SK-N-SH treated with all-trans-retinoic acid at 6 μM for 48 hours (cell line): Measurements from ENCODE around the gene ZNF764.
A peak's percentile ranks its signal among the peaks of the same experiment; 100 is the strongest.

Experiments
- ATAC-seq: fragments of 200-7000 bp; cut with Tn5 transposase; 3 replicates; pipeline ENCODE4 v1.9.1; 2020; ENCODE audit warnings: mild to moderate bottlenecking, moderate library complexity
- ARNTL ChIP-seq: fragments of 450-650 bp; formaldehyde crosslinking; IDR thresholded peaks from 2 replicates; pipeline ENCODE4 v1.5.0; 2020; ENCODE audit warnings: low read depth, mild to moderate bottlenecking, moderate library complexity, borderline replicate concordance
- BACH2 ChIP-seq: fragments of 250-450 bp; sonication (Bioruptor Pico); IDR thresholded peaks from 2 replicates; pipeline ENCODE4 v1.9.0; 2021; ENCODE audit warnings: mild to moderate bottlenecking, borderline replicate concordance
- CSDC2 ChIP-seq: fragments of 250-450 bp; sonication (Bioruptor Pico); IDR thresholded peaks from 2 replicates; pipeline ENCODE4 v1.5.0; 2020; ENCODE audit warnings: mild to moderate bottlenecking, moderate library complexity
- ESRRG ChIP-seq: fragments of 250-450 bp; sonication (Bioruptor Pico); IDR thresholded peaks from 2 replicates; pipeline ENCODE4 v1.6.1; 2021; ENCODE audit warnings: mild to moderate bottlenecking
- GLIS3 ChIP-seq: fragments of 250-450 bp; sonication (Bioruptor Pico); IDR thresholded peaks from 2 replicates; pipeline ENCODE4 v1.5.0; 2020; ENCODE audit warnings: mild to moderate bottlenecking, moderate library complexity
- ISL1 ChIP-seq: fragments of 250-450 bp; sonication (Bioruptor Pico); IDR thresholded peaks from 2 replicates; pipeline ENCODE4 v2.1.2; 2022; ENCODE audit warnings: mild to moderate bottlenecking, moderate library complexity
- OSR1 ChIP-seq: fragments of 250-450 bp; sonication (Bioruptor Pico); IDR thresholded peaks from 2 replicates; pipeline ENCODE4 v1.8.0; 2022; ENCODE audit warnings: moderate library complexity, mild to moderate bottlenecking, inconsistent platforms
- PPARA ChIP-seq: fragments of 250-450 bp; sonication (Bioruptor Pico); IDR thresholded peaks from 2 replicates; pipeline ENCODE4 v1.5.0; 2020; ENCODE audit warnings: mild to moderate bottlenecking, borderline replicate concordance
- RARB ChIP-seq: fragments of 250-450 bp; sonication (Bioruptor Pico); IDR thresholded peaks from 2 replicates; pipeline ENCODE4 v1.8.0; 2021; ENCODE audit warnings: mild to moderate bottlenecking, moderate library complexity
- SNAI2 ChIP-seq: fragments of 250-450 bp; sonication (Bioruptor Pico); IDR thresholded peaks from 2 replicates; pipeline ENCODE4 v1.5.0; 2020; ENCODE audit warnings: mild to moderate bottlenecking, moderate library complexity
- TCF4 ChIP-seq: fragments of 250-450 bp; sonication (Bioruptor Pico); IDR thresholded peaks from 2 replicates; pipeline ENCODE4 v1.8.0; 2021; ENCODE audit warnings: mild to moderate bottlenecking, moderate library complexity, borderline replicate concordance
- TOX ChIP-seq: fragments of 250-450 bp; sonication (Bioruptor Pico); IDR thresholded peaks from 2 replicates; pipeline ENCODE4 v1.8.0; 2021; ENCODE audit warnings: mild to moderate bottlenecking, moderate library complexity, borderline replicate concordance
- ZC3H10 ChIP-seq: fragments of 250-450 bp; sonication (Bioruptor Pico); IDR thresholded peaks from 2 replicates; pipeline ENCODE4 v1.5.1; 2021; ENCODE audit warnings: mild to moderate bottlenecking, moderate library complexity
- ZFP3 ChIP-seq: fragments of 250-450 bp; sonication (Bioruptor Pico); IDR thresholded peaks from 2 replicates; pipeline ENCODE4 v1.5.0; 2020; ENCODE audit warnings: mild to moderate bottlenecking, moderate library complexity
- ZFP30 ChIP-seq: fragments of 450-650 bp; formaldehyde crosslinking; IDR thresholded peaks from 2 replicates; pipeline ENCODE4 v1.5.0; 2022; ENCODE audit warnings: mild to moderate bottlenecking, moderate library complexity
- ZNF70 ChIP-seq: fragments of 450-650 bp; formaldehyde crosslinking; IDR thresholded peaks from 2 replicates; pipeline ENCODE4 v1.5.0; 2020; ENCODE audit warnings: mild to moderate bottlenecking, moderate library complexity
- ZNF8 ChIP-seq: fragments of 450-650 bp; formaldehyde crosslinking; IDR thresholded peaks from 2 replicates; pipeline ENCODE4 v1.5.0; 2020; ENCODE audit warnings: mild to moderate bottlenecking, moderate library complexity
- TF ChIP-seq, protein P1 (sequence below): fragments of 250-450 bp; sonication (Bioruptor Pico); IDR thresholded peaks from 2 replicates; pipeline ENCODE4 v1.5.1; 2021; ENCODE audit warnings: mild to moderate bottlenecking, moderate library complexity
- TF ChIP-seq, protein P2 (sequence below): fragments of 250-450 bp; sonication (Bioruptor Pico); IDR thresholded peaks from 2 replicates; pipeline ENCODE4 v1.5.0; 2020; ENCODE audit warnings: mild to moderate bottlenecking, moderate library complexity
- TF ChIP-seq, protein P3 (sequence below): fragments of 250-450 bp; sonication (Bioruptor Pico); IDR thresholded peaks from 2 replicates; pipeline ENCODE4 v1.5.1; 2020; ENCODE audit warnings: low read depth, mild to moderate bottlenecking, moderate library complexity
- TF ChIP-seq, protein P4 (sequence below): fragments of 250-450 bp; sonication (Bioruptor Pico); IDR thresholded peaks from 2 replicates; pipeline ENCODE4 v1.8.0; 2021; ENCODE audit warnings: low read depth, mild to moderate bottlenecking, moderate library complexity, borderline replicate concordance

Gene ZNF764

DNA sequence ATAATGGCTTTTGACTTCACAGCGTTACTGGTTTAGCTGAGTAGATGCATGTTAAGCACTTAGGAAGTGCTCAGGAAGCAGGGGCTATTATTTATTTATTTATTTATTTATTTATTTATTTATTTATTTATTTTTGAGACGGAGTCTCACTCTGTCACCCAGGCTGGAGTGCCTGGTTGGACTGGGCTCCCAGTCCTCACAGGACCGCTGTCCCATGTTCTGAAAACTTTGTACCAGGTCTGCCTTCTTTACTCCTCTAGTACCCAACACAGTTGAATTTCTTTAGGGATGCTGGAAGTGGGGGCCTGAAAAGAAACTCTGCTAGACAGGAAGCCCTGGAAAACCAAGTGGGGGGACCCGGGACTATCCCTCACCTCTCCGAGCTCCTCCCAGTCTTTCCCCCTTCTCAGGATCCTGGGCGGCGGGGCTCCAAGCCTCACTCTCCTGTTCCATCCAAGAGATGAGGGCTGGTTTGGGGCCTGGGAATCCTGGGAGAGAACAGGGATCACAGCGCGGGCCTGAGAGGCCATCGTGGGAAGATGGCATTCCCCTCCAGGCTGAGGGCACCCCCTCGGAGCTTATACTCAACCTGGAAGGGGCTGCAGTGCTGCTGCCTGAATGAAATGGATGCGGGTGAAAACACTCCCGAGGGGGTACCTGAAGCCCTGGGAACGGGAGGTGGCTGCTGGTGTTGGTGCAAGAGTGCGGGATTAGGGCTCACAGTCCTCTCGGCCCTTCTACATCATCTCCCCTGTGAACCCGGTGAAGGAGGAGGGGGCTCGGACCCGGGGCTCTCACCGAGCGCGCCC, 12.7 kb upstream of the ZNF764 start:
- peak; percentile 13 for ATAC-seq
- TF ChIP-seq TOX (no peak), SNAI2 (no peak), ESRRG (CRISPR knock-in tag) (no peak), OSR1 (no peak), ZFP30 (no peak)
- TF ChIP-seq, protein P1, sequence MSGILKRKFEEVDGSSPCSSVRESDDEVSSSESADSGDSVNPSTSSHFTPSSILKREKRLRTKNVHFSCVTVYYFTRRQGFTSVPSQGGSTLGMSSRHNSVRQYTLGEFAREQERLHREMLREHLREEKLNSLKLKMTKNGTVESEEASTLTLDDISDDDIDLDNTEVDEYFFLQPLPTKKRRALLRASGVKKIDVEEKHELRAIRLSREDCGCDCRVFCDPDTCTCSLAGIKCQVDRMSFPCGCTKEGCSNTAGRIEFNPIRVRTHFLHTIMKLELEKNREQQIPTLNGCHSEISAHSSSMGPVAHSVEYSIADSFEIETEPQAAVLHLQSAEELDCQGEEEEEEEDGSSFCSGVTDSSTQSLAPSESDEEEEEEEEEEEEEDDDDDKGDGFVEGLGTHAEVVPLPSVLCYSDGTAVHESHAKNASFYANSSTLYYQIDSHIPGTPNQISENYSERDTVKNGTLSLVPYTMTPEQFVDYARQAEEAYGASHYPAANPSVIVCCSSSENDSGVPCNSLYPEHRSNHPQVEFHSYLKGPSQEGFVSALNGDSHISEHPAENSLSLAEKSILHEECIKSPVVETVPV (CRISPR knock-in tag): no peak

DNA sequence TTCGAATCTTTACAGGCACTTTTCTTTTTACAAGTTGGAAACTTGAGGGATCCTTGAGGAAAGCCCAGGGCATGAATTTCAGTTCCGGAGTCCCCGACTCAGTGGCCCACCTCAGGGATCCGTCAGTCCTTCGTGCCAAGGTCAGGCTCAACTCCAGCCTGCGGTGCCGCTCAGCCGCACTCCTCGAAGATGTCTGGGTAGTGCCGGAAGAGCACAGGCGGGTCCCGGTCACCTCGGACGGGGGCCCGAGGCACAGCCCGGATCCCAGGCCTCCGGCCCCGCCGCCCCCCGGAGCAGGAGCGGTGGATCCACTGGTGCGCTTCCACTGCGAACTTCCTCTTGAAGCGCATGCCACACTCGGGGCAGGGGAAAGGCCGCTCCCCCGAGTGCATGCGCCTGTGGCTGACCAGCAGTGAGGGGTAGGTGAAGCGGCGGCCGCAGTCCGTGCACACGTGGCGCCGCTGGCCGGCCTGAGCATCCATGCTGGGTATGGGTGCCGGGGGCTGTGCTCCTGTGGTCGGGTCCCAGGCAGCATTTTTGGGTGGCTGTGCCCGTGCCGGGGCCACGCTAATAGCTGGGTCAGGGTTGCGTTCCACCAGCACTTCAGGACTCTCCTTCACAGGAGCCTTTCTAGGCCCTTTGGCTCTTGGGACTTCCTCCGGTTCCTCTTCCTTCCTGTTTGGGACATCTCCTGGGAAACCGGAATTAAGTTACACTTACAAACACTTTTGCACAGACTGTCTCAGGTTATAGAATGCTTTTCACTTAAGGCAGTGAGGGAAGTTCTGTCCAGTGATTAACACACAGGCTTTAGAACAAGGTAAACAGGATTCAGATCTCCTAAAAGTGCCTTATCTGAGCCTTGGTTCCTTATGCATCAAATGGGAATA, 11.8 kb upstream of the ZNF764 start:
- no peak for ATAC-seq
- TF ChIP-seq TCF4 (CRISPR knock-in tag) (no peak), RARB (CRISPR knock-in tag) (no peak), PPARA (CRISPR knock-in tag) (no peak), ARNTL (no peak), TOX (no peak), ZC3H10 (CRISPR knock-in tag) (no peak), ZFP3 (CRISPR knock-in tag) (no peak), ISL1 (no peak), ZNF70 (CRISPR knock-in tag) (no peak), GLIS3 (CRISPR knock-in tag) (no peak), SNAI2 (no peak), ESRRG (CRISPR knock-in tag) (no peak), BACH2 (CRISPR knock-in tag) (no peak), ZNF8 (CRISPR knock-in tag) (no peak), OSR1 (no peak)
- TF ChIP-seq, protein P1 (CRISPR knock-in tag): no peak
- TF ChIP-seq, protein P2, sequence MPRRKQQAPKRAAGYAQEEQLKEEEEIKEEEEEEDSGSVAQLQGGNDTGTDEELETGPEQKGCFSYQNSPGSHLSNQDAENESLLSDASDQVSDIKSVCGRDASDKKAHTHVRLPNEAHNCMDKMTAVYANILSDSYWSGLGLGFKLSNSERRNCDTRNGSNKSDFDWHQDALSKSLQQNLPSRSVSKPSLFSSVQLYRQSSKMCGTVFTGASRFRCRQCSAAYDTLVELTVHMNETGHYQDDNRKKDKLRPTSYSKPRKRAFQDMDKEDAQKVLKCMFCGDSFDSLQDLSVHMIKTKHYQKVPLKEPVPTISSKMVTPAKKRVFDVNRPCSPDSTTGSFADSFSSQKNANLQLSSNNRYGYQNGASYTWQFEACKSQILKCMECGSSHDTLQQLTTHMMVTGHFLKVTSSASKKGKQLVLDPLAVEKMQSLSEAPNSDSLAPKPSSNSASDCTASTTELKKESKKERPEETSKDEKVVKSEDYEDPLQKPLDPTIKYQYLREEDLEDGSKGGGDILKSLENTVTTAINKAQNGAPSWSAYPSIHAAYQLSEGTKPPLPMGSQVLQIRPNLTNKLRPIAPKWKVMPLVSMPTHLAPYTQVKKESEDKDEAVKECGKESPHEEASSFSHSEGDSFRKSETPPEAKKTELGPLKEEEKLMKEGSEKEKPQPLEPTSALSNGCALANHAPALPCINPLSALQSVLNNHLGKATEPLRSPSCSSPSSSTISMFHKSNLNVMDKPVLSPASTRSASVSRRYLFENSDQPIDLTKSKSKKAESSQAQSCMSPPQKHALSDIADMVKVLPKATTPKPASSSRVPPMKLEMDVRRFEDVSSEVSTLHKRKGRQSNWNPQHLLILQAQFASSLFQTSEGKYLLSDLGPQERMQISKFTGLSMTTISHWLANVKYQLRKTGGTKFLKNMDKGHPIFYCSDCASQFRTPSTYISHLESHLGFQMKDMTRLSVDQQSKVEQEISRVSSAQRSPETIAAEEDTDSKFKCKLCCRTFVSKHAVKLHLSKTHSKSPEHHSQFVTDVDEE (CRISPR knock-in tag): no peak
- TF ChIP-seq, protein P3, sequence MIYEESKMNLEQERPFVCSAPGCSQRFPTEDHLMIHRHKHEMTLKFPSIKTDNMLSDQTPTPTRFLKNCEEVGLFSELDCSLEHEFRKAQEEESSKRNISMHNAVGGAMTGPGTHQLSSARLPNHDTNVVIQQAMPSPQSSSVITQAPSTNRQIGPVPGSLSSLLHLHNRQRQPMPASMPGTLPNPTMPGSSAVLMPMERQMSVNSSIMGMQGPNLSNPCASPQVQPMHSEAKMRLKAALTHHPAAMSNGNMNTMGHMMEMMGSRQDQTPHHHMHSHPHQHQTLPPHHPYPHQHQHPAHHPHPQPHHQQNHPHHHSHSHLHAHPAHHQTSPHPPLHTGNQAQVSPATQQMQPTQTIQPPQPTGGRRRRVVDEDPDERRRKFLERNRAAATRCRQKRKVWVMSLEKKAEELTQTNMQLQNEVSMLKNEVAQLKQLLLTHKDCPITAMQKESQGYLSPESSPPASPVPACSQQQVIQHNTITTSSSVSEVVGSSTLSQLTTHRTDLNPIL: no peak
- TF ChIP-seq, protein P4, sequence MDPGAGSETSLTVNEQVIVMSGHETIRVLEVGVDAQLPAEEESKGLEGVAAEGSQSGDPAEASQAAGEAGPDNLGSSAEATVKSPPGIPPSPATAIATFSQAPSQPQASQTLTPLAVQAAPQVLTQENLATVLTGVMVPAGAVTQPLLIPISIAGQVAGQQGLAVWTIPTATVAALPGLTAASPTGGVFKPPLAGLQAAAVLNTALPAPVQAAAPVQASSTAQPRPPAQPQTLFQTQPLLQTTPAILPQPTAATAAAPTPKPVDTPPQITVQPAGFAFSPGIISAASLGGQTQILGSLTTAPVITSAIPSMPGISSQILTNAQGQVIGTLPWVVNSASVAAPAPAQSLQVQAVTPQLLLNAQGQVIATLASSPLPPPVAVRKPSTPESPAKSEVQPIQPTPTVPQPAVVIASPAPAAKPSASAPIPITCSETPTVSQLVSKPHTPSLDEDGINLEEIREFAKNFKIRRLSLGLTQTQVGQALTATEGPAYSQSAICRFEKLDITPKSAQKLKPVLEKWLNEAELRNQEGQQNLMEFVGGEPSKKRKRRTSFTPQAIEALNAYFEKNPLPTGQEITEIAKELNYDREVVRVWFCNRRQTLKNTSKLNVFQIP (CRISPR knock-in tag): no peak

DNA sequence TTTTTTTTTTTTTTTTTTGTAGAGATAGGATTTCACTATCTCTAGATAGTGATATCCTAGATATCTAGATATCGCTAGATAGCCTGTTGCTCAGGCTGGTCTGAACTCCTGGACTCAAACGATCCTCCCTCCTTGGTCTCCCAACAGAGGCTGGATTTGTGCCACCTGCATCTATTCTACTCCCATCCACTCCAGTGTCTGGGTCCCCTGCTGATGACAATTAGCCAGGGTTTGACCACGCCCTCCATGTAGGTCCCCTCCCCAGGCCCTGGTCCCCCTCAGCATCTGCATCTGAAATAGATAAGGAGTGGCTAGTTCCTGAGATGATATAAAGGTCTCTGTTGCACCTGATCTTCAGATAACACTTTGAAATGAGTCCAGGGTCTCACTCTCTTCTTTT, 11.1 kb upstream of the ZNF764 start:
- no peak for ATAC-seq
- no peak for TF ChIP-seq PPARA (CRISPR knock-in tag)
- no peak for TF ChIP-seq CSDC2 (CRISPR knock-in tag)
- no peak for TF ChIP-seq BACH2 (CRISPR knock-in tag)
- TF ChIP-seq, protein P2 (CRISPR knock-in tag): no peak
- TF ChIP-seq ZFP30: no peak
- TF ChIP-seq, protein P4 (CRISPR knock-in tag): no peak
- TF ChIP-seq ESRRG (CRISPR knock-in tag): no peak
- no peak for TF ChIP-seq OSR1
- no peak for TF ChIP-seq ZNF8 (CRISPR knock-in tag)
- TF ChIP-seq ZFP3 (CRISPR knock-in tag): no peak
- no peak for TF ChIP-seq ISL1
